ENCODE measurements around the gene TOX3.

TOX3 gene

GRCh38 chr16:52547834-52548215, 882 bp upstream of the TOX3 start:
- Histone ChIP-seq H3K36me3 (no peaks in the 10 kb centered on the region), H3K9me3 (no peaks in the 10 kb centered on the region), H3K27me3 (peaks cover 81% of the 10 kb centered on the region), H3K27ac (no peak overlapping the region), H3K4me3 (ENCODE audit: low read depth in 1 of 2, low read length in 1 of 2) (no peak overlapping the region), H3K4me1 (ENCODE audit: control insufficient read depth in 1 of 2, insufficient read depth in 1 of 2, low read depth in 1 of 2, low read length in 1 of 2) (no peaks in the 10 kb centered on the region)
- TF ChIP-seq CTCF (IDR thresholded peaks at IDR 0.05) = no peak

GRCh38 chr16:52546291-52547003, 496 bp downstream of the TOX3 start:
- no peaks in the 10 kb centered on the region for H3K36me3 ChIP-seq
- H3K27ac ChIP-seq = no peak overlapping the region
- TF ChIP-seq CTCF (IDR thresholded peaks at IDR 0.05) = no peak
- H3K9me3 ChIP-seq = no peaks in the 10 kb centered on the region
- H3K27me3 ChIP-seq = peaks cover 89% of the 10 kb centered on the region
- no peaks in the 10 kb centered on the region for H3K4me1 ChIP-seq (ENCODE audit: control insufficient read depth in 1 of 2, insufficient read depth in 1 of 2, low read depth in 1 of 2, low read length in 1 of 2)
- H3K4me3 ChIP-seq (ENCODE audit: low read depth in 1 of 2, low read length in 1 of 2) = no peak overlapping the region

DNA sequence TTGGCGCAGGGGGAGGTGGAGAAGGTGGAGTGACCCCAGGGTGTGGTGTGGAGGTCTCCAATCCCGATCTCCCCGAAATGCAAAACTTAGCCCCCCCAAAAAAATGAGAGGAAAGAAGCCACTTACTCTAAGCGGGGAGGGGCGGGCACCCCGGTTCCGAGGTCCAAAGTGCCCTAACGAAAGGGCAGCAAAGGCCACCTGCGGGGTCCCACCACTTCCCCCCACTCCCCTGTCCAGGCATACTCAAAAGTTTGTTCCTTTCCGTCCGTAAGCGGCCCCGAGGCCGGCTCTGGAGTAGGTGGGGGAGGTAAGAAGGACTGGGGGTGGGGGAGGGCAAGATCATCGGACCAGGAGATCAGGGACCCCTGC, 1.1 kb downstream of the TOX3 start:
- TF ChIP-seq CTCF (IDR thresholded peaks at IDR 0.05) = no peak
- Histone ChIP-seq H3K4me1 (ENCODE audit: control insufficient read depth in 1 of 2, insufficient read depth in 1 of 2, low read depth in 1 of 2, low read length in 1 of 2) (no peaks in the 10 kb centered on the region), H3K4me3 (ENCODE audit: low read depth in 1 of 2, low read length in 1 of 2) (no peak overlapping the region), H3K36me3 (no peaks in the 10 kb centered on the region), H3K9me3 (no peaks in the 10 kb centered on the region), H3K27ac (no peak overlapping the region), H3K27me3 (peaks cover 87% of the 10 kb centered on the region)

GRCh38 chr16:52545222-52545897, 1.6 kb downstream of the TOX3 start:
- Histone ChIP-seq H3K36me3 (no peaks in the 10 kb centered on the region), H3K9me3 (no peaks in the 10 kb centered on the region), H3K4me1 (ENCODE audit: control insufficient read depth in 1 of 2, insufficient read depth in 1 of 2, low read depth in 1 of 2, low read length in 1 of 2) (no peaks in the 10 kb centered on the region), H3K27ac (no peak overlapping the region), H3K27me3 (peaks cover 83% of the 10 kb centered on the region), H3K4me3 (ENCODE audit: low read depth in 1 of 2, low read length in 1 of 2) (no peak overlapping the region)
- no peak for TF ChIP-seq CTCF (IDR thresholded peaks at IDR 0.05)

DNA sequence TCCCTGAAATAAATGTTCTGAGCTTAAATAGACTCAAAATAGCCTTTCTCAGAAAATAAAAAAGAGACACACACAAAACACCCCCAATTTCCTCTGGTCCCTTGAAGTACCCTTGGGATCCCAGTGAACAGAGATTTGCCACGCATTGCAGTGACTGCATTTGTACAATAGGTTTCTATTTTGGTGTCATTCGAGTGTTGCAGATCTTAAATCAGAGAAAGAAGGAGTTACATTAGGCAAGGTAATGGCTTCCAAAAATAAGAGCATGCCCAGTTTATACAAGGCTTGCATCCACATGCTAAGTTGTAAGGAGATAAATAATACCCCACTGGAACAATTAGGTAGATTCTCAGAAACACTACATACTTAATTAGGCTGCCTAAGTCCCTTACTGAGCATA, 2.2 kb downstream of the TOX3 start:
- no peak overlapping the region for H3K27ac ChIP-seq
- H3K36me3 ChIP-seq = no peaks in the 10 kb centered on the region
- no peaks in the 10 kb centered on the region for H3K9me3 ChIP-seq
- peaks cover 77% of the 10 kb centered on the region for H3K27me3 ChIP-seq
- H3K4me3 ChIP-seq (ENCODE audit: low read depth in 1 of 2, low read length in 1 of 2) = no peak overlapping the region
- TF ChIP-seq CTCF (IDR thresholded peaks at IDR 0.05) = no peak
- H3K4me1 ChIP-seq (ENCODE audit: control insufficient read depth in 1 of 2, insufficient read depth in 1 of 2, low read depth in 1 of 2, low read length in 1 of 2) = no peaks in the 10 kb centered on the region
